Stimulated activated CD4-positive, alpha-beta T cell treated with anti-CD3 and anti-CD28 coated beads, Interleukin-15, amount 100 ng/mL, for 48 hours (primary cell): ENCODE data around the gene NUPR2.
"Not testable (repeated sequence)": the region's sequence is repeated elsewhere in the genome, so short reads cannot be mapped to it uniquely, and the experiment has no call there.

Source experiments
- DNase-seq, 2 donors: peaks; one replicate each; pipeline ENCODE4 v3.0.0-alpha.2; 2020; ENCODE audit warnings: low read depth in 2 of 2

The NUPR2 gene, protein sequence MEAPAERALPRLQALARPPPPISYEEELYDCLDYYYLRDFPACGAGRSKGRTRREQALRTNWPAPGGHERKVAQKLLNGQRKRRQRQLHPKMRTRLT

DNA sequence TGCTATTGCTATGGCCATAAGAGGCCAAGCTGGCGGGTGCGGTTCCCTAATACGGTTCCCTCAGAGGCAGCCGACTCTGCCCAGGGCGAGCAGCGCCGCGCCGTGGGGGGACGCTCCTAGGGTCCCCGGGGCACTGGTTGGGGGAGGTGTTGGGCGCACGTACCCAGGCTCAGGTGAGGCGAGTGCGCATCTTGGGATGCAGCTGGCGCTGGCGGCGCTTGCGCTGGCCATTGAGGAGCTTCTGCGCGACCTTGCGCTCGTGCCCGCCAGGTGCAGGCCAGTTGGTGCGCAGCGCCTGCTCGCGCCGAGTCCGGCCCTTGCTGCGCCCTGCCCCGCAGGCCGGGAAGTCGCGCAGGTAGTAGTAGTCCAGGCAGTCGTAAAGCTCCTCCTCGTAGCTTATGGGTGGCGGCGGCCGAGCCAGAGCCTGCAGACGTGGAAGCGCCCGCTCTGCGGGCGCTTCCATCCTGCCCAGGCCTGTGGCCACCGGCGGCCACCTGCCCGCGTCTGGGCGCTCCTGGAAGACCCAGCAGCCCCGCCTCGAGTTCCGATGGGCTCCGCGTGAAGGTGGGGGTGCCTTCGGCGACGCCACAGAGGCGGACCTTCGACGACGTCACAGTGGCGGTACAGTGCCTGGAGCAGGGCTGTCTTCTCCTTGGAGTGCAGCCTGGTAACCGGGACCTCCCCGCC is at the start of gene NUPR2:
Gene NUPR2 (minus strand): TSS at position 566 of the 687 bp plus-strand sequence. CDS start 103 bp downstream, at position 463.
- no peak for DNase-seq

DNA sequence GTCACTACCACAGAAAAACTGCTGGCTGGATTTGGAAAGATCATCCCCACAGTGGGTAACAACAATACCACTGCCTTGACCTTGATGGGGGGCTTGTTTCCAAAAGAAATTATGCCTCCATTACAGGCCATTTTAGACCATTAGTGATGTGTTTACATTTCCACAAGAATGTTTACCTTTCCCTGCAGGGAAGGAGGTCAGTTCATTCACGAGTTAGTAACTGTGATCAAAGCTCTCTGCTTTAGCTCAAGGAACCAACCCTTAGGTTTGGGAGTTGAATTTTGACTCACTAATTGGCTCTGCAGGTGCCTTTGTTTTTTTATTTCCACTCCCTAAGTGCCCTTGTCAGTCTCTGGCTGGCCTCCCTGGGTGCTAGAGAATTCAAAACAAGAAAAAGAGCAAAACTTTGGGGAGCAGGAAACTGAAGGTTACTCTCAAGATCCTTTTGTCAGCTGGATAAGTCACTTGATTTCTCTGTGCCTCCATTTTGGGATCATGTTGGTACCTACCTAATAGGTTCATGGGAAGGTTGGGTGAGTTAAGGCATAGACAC is 41.1 kb upstream of the NUPR2 start:
- DNase-seq = no peak

DNA sequence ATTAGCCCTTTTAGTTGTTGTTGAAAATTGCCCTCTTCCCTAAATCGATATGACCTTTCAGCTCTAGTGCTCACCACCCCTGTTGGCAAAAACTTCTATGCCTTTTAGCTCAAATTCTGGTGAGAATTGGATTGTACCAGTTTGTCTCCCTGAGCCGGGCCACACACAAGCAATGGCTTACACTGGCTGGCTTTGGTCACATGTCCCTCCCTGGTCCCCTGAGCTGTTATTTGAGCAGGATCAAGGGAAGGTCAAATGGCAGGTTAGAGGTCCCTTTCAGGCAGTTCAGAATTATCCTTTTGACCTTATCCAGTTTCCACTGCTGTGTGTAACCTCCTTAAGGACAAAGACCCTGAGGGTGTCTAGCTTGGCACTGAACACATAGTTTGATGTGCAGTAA is 14.8 kb upstream of the NUPR2 start:
- DNase-seq = not testable (repeated sequence)

DNA sequence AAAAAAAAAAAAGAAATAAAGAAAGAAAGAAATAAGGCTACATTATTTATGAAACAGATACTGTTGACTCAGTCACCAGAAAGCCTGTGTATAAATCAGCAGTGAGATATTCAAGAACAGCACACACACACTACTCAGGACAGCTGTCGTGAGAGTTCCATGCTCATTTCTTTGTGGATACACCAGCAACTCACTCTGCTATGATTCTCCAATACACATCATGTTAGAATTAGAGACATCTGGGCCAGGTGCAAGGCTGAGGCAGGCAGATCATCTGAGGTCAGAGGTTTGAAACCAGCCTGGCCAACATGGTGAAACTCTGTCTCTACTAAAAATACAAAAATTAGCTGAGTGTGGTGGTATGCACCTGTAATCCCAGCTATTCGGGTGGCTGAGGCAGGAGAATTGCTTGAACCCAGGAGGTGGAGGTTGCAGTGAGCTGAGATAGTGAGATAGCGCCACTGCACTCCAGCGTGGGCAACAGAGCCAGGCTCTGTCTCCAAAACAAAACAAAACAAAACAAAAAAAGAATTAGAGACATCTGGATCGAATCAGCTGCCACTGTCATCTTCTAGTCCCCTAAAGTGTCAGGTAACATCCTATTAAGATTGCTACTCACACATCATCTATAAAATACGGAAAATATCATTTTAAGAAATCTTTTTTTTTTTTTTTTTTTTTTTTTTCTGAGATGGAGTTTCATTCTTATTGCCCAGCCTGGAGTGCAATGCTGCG is 11.2 kb upstream of the NUPR2 start:
- no peak for DNase-seq

DNA sequence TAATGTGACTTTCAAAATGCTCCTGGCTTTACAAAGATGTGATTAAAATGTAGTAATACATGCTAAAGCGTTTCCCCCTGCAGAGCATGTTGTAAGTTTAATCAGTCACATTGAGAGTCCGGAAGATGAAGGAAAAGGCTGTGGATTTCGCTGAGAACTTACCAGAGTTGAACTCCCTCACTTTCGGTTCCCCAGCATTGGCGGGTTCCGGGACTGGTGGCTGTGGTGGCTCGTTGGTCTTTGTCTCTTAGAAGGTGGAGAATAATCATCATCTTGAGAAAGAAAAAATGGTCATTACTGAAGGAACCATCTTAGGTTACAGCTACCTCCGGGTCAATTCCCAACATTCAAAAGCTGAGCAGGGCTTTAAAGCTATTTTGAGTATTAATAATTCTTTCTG is 9.6 kb upstream of the NUPR2 start:
- no peak for DNase-seq

DNA sequence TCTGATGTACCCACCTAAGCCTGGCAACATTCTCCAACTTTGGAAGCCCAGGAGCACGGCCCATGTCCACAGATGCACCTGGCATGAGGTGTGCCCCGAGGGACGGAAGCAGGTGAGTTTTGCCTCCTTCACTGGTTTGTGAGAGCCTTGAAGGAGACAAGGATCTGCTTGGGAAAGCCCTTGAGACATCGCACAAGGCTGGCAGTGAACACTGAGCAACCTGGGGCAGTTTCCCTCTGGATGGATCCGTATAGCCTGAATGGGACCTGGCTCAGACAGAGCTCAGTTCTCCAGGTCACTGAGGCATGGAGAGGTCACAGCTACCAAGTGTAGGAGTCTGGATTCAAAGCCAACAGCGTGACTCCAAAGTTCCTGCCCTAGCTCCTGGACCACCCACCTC is 8.8 kb upstream of the NUPR2 start:
- DNase-seq = no peak

DNA sequence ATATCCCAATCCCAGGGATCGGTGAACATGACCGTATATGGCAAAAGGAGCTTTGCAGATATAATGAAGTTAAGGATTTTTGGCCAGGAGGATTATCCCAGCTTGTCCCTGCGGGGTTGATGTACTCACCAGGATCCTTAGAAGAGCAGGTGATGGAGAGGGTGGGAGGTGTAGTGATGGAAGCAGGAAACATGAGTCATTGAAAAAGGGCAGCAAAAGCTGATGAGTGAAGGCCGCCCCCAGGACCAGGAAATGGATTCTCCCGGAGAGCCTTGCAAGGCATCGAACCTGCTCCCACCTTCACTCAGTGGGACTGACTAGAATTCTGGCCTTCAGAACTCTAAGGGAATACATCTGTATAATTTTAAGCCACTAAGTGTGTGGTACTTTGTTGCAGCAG is 5.2 kb upstream of the NUPR2 start:
- DNase-seq = no peak

DNA sequence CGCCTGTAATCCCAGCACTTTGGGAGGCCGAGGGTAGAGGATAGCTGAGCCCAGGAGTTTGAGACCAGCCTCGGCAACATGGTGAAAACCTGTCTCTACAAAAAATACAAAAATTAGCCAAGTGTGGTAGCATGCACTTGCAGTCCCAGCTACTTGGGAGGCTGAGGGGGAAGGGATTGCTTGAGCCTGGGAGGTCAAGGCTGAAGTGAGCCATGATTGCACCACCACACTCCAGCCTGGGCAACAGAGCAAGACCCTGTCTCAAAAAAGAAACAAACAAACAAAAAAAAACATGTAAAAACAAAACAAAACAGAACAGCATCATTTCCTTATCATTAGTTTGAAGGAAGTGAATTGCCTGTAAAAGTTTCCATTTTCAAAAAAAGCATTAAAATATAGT is 4.0 kb downstream of the NUPR2 start:
- DNase-seq = not testable (repeated sequence)

DNA sequence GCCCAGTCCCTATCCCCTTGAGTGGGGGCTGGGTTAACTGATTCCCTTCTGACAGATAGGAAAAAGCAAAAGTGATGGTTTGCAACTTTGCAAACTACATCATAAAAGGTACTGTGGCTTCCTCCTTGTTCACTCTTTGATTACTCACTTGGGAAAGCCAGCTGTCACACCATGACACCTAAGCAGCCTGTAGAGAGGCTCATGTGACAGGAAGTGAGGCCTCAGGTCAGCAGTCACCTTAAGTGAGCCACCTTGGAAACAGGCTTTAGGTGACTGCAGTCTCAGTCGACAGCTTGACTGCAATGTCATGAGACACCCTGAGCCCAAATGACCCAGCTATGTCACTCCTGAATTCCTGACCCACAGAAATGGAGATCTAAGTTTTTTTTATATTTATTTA is 5.6 kb downstream of the NUPR2 start:
- DNase-seq = peak in 1 of 2 donors; percentile 5

DNA sequence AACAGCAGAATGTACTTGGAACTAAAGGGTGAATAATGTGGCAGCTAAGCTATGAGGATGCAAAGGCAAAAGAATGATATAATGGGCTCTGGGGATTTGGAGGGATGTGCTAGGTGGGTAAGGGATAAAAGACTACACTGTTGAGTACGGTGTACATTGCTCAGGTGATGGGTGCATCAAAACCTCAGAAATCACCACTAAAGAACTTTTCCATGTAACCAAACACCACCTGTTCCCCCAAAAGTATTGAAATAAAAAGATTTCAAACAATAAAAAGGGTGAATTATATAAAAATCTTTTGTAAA is 8.3 kb downstream of the NUPR2 start:
- DNase-seq = no peak

DNA sequence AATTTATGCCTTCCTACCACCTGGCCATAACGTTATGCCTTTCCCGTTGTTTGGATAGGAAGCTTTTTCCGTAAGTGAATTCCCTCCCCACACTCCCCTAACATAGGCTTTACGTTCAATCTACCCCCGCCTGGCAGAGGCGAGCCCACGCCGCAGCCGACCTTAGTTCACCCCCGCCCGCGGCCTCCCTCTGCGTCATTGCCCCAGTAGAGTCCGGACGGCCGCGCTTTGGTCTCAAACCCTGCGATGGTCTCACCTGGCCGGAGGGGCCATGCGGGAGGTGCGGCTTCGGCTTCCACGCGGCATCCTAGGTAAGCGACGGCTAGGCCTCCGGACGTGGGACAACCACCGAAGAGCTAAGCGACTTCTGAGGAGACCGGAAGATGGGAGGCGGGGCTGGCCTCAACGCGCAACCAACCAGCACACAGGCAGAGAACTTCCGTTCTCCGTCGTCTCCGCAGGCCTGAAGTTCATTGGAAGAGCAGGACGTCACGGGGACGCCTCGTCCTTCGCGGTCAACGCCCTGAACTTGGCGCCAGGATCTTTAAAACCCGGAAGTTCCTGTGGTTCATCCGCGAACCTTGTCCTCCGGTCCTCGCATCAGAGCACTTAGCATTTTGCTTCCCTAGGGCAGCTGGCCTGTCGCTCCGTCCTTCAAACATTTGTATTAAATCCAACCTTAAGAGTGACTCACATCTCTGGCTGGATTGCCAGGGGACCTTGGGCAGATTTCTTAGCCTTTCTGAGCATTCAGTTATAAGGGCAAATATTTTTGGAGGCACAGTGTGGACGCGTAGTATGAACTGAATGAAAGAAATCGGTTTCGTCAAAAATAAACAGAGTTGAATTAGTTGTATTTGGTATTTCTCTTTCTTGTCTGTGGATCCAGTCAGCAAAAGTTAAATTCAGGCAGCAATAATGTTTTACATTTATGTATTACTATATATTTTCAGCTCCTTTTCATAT is 9.8 kb downstream of the NUPR2 start, which contains the start of gene CHCHD2:
Gene CHCHD2 (minus strand): TSS at position 369 of the 966 bp plus-strand sequence. CDS start 63 bp downstream, at position 306.
- DNase-seq = peak; percentile 90 to 93

DNA sequence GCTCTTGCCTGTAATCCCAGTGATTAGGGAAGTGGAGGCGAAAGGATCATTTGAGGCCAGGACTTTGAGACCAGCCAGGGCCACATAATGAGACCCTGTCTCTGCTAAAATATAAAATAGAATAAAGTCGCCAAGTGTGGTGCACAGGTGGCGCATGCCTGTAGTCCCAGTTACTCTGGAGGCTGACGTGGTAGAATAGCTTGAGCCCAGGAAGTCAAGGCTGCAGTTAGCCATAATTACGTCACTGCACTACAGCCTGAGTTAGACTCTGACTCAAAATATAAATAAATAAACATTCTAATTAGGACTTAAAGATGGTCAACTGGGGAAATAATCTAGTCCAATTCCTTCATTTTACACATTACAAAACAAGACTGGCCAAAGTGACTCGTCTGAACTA is 10.7 kb downstream of the NUPR2 start:
- DNase-seq = no peak

DNA sequence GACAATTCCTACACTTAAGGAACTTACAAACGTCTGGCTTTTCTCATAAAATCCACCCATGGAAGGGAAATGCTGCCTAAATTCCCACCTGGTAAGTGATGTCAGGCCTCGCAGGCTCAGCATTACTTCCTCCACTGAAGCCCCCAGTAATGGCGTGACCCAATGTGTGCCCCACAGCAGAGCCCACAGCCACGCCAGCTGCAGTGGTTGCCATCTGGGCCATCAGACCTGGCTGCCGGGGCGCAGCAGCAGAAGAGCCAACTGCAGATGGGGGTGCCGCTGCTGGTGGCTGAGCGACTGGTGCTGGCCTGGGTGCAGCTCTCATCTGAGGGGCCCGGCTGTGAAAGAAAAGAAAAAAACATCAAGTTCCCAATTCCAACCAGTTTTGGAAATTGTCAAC is 12.1 kb downstream of the NUPR2 start:
- DNase-seq = not testable (repeated sequence)

DNA sequence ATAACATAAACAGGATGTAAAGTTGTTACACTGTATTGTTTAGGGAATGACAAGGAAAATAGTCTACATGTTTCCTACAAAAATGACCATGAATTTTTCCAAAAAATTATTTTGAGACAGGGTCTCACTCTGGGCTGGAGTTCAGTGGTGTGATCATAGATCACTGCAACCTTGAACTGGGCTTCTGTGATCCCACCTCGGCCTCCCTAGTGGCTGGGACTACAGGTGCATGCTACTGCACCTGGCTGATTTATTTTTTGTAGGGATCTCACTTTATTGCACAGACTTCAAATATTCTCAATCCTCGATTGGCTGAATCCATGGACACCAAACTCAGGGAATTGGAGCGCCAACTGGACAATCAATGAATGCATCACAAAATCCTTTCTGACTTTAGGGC is 16.6 kb downstream of the NUPR2 start:
- DNase-seq = no peak

DNA sequence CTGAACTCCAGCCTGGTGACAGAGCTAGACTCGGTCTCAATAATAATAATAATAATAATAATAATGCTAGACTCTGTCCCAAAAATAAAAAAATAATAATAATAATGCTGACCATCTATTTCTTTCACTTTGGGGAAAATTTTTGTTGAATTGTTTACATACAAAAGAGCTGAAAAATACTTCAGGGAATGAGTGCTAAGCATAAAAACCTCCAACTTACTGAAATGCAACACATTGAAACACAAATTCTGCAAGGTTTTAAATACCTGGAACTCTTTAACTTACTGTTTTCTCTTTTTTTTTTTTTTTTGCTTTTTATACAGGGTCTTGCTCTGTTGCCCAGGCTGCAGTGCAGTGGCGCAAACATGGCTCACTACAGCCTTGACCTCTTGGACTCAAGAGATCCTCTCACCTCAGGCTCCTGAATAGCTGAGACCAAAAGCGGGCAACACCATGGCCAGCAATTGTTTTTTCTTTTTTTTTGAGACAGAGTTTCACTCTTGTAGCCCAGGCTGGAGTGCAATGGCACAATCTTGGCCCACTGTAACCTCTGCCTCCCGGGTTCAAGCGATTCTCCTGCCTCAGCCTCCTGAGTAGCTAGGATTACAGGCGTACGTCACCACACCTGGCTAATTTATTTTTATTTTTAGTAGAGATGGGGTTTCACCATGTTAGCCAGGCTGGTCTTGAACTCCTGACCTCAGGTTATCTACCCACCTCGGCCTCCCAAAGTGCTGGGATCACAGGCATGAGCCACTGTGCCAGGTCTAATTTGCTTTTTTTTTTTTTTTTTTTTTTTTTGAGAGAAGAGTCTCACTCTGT is 17.8 kb downstream of the NUPR2 start:
- DNase-seq = not testable (repeated sequence)

DNA sequence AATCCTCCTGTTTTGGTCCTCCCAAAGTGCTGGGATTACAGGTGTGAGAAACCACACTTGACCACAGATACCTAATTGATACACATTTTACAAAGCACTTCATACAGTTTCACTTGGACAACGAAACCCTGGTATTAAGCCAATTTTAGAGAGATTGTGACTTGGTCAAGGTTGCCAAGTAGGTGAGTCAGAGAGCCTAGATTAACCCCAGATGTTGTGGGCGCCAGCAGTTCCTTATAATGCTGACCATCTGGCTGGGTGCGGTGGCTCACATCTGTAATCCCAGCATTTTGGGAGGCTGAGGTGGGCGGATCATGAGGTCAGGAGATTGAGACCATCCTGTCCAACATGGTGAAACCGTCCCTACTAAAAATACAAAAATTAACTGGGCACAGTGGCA is 18.5 kb downstream of the NUPR2 start:
- no peak for DNase-seq

DNA sequence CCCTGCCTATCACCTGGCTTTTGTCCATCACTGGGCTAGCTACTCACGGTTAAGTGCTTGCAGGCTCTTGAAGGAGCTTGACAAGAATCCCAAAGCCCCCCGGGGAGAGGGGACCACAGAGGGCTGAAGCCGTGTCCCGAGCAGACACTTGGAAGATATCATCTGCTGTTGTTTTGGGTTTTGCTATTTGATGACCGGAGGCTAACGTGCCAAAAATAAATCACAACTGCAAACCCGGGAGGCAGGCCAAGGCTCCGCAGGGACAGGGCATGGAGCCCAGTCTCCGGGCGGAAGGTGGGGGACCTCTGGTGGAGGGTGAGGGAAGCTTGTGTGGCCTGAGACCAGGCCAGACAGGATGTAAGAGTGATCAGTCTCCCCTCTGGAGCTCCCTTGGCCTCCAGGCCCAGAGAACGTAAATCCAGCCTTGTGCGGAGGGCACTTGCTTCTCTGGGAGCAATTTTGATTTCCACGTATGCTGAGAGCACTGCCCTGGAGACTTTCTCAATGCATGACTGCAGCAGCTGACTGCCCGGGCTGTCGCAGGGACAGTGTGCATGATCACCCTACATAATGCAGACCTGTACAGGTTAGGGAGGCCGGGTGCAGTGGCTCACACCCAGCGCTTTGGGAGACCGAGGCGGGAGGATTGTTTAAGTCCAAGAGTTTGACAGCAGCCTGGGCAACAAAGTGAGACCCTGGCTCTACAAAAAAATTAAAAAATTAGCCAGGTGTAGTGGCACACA is 23.3 kb downstream of the NUPR2 start, which contains the start of gene PHKG1:
Gene PHKG1 (minus strand): TSS at position 164 of the 743 bp plus-strand sequence. CDS start 4,011 bp downstream, outside the sequence.
- no peak for DNase-seq

DNA sequence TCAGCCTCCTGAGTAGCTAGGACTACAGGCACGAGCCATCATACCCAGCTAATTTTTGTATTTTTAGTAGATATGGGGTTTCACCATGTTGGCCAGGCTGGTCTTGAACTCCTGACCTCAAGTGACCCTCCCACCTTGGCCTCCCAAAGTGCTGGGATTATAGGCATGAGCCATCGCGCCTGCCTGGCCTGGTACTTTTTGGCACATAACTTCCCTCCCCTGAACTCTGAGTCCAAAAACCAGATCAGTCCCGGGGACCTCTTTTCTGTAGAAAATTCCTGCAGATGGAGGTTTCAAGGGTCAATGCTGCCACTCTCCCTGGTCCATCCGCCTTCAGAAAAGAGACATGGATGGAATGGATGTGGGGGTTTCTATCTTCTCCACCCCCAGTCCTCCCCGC is 23.8 kb downstream of the NUPR2 start:
- DNase-seq = not testable (repeated sequence)

DNA sequence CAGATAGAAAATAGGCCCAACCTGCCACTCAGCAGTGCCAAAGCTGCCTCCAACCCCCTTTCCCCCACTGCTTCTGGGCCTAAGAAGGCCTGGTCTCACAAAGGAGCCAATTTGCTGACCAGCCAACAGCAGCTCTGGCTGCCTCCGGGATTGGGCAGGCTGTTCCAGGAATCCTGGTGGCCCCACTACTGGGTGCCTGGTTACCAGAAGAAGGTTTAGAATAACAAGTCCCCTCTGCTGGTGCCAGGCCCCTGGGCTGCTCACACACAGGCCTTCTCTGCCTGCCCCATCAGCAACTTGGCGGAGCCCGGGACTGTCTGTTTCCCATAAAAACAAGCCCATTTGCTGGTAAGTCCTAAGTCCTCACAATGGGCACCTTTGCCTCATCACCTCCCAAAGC is 24.6 kb downstream of the NUPR2 start:
- no peak for DNase-seq

DNA sequence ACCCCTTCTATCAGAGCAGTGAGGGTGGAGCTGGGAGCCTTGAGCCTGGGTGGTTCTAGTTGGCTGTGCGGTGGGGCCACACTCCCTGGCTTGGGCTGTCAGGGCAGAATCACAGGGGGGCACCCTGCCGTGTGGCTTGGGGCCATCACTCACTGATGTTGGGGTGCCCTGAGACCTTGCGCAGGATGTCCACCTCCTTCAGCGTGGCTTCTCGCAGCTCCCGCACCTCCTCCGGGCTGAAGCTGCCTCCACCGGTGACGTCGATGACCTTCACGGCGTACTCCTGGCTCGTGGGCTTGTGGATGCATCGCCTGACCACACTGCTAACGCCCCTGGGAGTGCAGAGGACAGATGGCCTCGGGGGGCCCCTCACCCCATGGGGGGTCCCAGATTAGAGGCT is 28.8 kb downstream of the NUPR2 start:
- no peak for DNase-seq
